CD4-positive, alpha-beta T cell treated with Interleukin-12 subunit alpha and Interleukin-12 subunit beta, for 1 hour (primary cell): ENCODE measurements around the gene SHISA6.

Source experiments
- DNase-seq: peaks from one replicate; pipeline ENCODE4 v3.0.0-alpha.2; 2020

The SHISA6 gene

GRCh38 chr17:11610999-11611566 is 370.1 kb downstream of the SHISA6 start:
- no peak for DNase-seq

- no peak for DNase-seq
Measured at GRCh38 chr17:11612956-11613355, 371.9 kb downstream of the SHISA6 start.
